ENCODE data around the gene ZNF175.
A peak's percentile ranks its signal among the peaks of the same experiment; 100 is the strongest.

ZNF175 gene

DNA sequence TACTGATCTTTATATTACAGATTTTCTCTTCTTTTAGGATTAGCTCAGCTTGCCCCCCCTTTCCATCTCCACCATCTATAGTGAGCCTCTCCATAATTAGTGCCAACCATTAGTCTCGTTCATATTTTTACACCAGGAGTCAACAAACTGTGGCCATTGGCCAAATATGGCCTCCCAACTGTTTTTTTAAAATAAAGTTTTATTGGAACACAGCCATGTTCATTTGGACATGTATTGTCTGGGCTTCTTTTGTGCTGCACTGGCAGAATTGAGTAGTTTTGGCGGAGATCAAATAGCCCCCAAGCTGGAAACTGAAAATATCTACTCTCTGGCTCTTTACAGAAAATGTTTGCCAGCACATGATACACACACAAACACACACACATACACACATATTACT is 18.4 kb downstream of the ZNF175 start:
- no peak for DNase-seq (ENCODE audit: low read depth in 2 of 2)

DNA sequence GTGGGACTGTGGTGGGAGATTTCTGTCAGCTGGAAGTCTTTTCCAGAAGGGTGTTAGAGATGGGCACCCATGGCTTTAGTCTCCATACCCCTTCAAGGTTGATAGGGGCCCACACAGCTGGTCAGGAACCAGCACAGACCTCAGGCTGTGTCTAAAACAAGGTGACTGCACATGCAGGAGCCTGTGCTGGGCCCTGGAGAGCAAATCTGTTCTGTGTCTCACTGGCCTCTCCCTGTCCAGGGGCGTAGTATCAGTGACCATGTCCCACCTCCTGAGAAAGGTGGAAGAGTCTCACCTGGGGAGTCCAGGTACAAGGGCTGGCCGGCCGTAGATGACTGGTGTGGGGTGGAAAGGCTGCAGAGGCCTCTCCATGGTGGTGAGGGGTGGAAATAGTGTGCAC is 19.4 kb downstream of the ZNF175 start:
- no peak for DNase-seq (ENCODE audit: low read depth in 2 of 2)

DNA sequence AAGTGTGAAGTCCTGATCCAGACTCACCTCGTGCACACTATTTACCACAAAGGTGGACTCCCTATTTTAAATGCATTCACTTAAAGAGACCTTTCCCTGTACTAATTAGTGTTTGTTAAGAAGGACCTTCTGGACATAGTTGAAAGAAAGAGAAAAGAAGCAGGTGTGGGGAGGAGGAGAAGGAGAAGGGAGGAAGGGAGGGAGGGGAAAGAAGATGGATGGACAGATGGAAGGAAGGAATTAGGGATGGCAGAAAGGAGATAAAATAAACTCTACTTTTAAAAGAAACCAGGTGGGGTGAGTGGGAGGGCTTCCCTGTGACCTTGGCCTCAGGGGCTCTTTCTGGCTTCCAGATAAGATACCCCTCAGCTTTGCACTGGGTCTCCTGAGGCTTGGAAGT is 21.4 kb downstream of the ZNF175 start:
- no peak for DNase-seq (ENCODE audit: low read depth in 2 of 2)

DNA sequence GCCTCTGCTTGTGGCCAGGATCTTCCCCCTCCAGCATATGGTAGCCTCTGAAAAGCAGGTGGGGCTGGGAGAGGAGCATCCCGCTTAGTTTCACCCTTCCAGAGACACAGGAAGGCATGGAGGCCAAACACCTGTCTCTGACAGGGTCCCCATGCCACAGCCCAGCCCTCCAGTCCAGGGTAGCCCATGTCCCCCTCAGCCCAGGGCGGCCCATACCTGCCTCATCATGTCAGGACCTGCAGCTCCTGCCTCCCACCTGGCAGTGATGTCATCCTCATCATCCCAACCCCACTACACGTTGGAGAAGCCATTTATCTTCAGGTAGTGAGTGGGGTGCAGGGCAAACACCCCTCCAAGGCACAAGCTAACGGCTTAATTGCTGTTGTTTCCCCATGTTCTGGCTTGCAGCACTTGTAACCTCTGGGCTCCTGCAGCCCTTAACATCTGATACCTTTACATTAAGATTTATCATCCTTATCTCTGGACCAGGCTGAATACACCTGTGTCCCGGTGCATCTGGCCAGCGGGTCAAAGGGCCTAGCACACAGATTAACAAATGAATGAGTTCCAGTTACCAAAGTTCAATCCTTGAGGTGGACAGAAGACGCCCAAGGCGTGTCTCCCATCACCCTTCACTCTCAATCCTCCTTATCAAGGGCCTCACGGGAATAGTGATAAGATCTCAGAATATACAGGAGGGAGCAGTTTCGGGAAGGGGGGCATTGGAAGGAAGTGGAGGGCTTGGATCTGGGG is 22.2 kb downstream of the ZNF175 start:
- DNase-seq (ENCODE audit: low read depth in 2 of 2): no peak

DNA sequence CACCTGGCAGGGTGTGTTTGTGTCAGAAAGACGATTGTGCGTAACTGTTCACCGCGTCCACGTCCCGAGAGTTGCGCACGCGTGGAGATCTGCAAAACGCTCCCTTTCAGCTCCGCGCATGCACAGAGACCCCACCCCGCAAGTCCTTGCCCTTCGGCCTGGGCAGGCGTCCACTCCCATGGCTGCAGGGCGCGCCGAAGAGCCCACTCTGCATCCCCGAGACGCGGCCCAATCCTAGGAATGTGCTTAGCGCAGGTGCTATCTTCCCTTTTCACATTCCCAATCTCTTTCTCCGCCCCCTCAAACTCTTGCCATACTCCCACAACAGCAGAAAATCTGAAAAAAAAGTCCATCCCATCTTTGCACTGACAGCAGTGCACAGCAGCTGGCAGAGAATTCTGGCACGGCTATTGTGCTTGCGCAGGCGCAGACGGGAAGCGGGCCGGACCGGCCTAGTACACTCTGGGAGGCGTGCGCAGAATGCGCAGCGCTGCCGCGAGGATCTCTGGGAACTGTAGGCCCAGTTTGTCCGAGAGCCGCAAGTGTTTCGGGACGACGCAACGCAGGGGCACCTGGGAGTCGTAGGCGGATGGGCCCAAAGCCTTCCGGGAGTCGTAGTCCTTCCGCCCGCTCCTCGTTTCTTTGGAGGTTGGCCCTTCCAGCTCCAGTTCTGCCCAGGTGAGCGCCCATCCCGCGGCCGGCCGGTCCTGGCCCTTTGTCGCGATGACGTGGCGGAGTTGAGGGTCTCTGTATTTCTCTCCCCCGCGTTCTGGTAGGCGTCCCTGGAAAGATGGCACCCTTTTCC is 23.1 kb downstream of the ZNF175 start:
- peak; percentile 93 to 95 for DNase-seq (ENCODE audit: low read depth in 2 of 2)

GRCh38 chr19:51594774-51595109 is 23.7 kb downstream of the ZNF175 start:
- no peak for DNase-seq (ENCODE audit: low read depth in 2 of 2)

- DNase-seq (ENCODE audit: low read depth in 2 of 2): no peak
Measured at GRCh38 chr19:51595190-51596175, 24.4 kb downstream of the ZNF175 start.

- no peak for DNase-seq (ENCODE audit: low read depth in 2 of 2)
Measured at GRCh38 chr19:51598159-51598915, 27.3 kb downstream of the ZNF175 start.

DNA sequence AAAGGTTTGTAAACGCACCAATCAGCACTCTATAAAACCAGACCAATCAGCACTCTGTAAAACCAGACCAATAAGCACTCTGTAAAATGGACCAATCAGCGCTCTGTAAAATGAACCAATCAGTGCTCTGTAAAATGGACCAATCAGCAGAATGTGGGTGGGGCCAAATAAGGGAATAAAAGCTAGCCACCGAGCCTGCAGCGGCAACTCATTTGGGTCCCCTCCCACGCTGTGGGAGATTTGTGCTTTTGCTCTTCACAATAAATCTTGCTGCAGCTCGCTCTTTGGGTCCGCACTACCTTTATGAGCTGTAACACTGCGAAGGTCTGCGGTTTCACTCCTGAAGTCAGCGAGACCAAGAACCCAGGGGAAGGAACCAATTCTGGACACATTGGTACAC is 28.0 kb downstream of the ZNF175 start:
- DNase-seq (ENCODE audit: low read depth in 2 of 2): no peak

DNA sequence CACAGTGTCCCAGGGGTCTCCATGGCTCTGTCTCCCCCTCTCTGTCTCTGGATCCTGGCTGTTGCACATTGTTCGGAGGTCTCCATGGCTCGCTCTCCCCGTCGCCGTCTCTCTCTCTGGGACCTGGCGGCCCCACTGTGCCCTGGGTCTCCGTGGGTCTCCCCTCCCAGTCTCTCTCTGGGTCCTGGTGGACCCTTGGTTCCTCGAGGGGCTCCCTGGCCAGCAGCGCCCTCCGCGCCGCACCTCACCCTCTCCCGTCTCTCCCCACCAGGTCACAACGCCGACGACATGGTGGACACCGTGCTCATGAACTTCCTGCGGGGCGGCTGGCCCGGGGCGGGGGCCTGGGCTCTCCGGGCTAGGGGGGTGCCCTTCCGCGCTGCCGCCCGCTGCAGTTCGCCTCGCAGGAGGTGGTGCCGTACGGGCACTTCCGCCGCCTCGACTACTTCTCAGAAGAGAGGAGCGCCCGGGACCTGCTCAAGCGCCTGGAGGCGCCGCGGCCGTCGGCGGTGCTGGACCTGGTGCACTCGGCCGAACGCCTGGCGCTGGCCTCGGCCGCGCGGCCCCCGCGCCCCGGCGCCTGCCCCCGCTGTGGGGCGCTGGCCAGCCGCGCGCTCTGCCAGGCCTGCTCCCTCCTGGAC is 30.0 kb downstream of the ZNF175 start:
- no peak for DNase-seq (ENCODE audit: low read depth in 2 of 2)

GRCh38 chr19:51602189-51602854 is 31.2 kb downstream of the ZNF175 start:
- DNase-seq (ENCODE audit: low read depth in 2 of 2): no peak

- peak in 1 of 2 donors; percentile 6 for DNase-seq (ENCODE audit: low read depth in 2 of 2)
Measured at GRCh38 chr19:51607077-51607476, 36.0 kb downstream of the ZNF175 start.

GRCh38 chr19:51607920-51608562 is 37.0 kb downstream of the ZNF175 start:
- peak; percentile 36 to 64 for DNase-seq (ENCODE audit: low read depth in 2 of 2)

- DNase-seq (ENCODE audit: low read depth in 2 of 2): no peak
Measured at GRCh38 chr19:51610576-51610975, 39.5 kb downstream of the ZNF175 start.

GRCh38 chr19:51614789-51615188 is 43.7 kb downstream of the ZNF175 start:
- DNase-seq (ENCODE audit: low read depth in 2 of 2): no peak

DNA sequence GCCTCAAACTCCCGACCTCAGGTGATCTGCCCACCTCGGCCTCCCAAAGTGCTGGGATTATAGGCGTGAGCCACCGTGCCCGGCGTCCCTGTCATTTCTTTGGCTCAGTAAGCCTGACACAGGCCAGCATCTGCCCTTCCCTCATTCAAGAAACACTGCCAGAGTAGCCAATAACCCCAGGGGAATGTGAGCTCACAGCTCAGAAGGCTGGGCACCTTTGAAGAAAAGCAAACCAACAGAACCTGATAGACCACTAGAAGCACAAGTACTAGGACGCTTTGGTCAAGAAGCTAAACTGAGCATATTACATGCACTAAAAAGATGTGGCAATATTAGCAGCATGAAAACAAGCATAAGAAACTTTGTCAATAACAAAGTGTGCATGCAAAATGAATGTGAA is 44.9 kb downstream of the ZNF175 start:
- no peak for DNase-seq (ENCODE audit: low read depth in 2 of 2)

DNA sequence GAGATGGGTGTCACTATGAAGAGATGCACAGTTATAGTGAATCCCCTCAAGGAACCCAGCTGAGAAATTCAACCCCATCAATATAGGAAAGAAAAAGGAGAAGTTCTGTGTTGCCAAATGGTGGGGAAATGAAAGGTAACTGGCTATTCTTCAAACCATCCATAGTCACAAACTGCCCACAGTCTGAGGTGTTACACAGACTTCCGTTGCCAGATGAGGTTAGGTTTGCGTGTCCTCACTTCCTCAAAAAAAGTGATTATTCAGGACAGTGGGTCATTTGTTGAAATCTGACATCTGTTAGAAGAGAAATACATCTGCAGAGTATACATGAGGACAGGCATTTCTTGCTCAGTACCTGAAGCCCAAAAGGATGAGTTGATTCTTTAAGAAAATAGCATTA is 50.1 kb downstream of the ZNF175 start:
- no peak for DNase-seq (ENCODE audit: low read depth in 2 of 2)

GRCh38 chr19:51626675-51627074 is 55.6 kb downstream of the ZNF175 start:
- no peak for DNase-seq (ENCODE audit: low read depth in 2 of 2)

- no peak for DNase-seq (ENCODE audit: low read depth in 2 of 2)
Measured at GRCh38 chr19:51627491-51628138, 56.5 kb downstream of the ZNF175 start.
